Activated CD8-positive, alpha-beta memory T cell treated with anti-CD3 and anti-CD28 coated beads, Interleukin-2, amount 50 U/mL, for 24 hours (primary cell): ENCODE results near the gene CACTIN.

Experiments used
- DNase-seq: peaks from one replicate; pipeline ENCODE4 v3.0.0-alpha.2; 2020; ENCODE audit errors: extremely low read depth

The CACTIN gene

DNA sequence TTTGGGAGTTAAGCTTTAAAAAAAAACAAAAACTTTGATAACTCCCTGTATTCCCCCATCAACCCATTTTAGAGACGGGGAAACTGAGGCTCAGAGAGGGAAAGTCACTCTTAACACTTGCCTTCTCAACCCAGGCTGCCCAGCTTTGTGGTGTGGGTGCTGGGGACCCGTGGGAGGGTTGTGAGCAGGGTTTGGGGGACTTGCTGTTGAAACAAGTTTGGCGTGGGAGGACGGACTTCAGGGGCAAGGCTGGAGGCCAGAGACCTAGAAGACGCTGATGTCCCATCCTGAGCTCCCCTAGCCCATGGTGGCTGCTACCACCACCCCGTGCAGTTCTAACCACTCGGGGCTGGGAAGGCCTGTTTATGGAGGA is 747 bp upstream of the CACTIN start:
- DNase-seq: no peak

DNA sequence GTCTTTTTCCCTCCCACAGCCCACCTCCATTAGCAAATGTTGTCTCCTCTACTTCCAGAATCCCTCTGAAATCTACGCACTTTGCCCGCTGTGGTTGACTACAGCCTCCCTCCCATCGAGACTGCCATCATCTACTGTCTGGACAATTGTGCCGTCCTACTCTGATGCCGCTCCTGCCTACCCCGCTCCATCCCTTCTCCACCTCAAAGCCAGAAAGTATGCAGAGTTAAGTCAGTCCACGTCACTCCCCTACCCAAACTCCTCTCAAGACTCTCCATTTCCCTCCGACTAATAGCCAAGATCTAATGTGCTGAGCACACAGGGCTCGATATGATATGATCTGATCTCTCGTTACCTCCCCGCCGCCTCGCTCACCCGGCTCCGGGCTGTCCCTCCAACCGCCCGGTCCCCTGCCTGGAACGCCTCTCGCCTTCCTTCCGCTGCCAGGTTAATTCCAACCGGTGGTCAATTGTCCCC is 556 bp downstream of the CACTIN start:
- no peak for DNase-seq

DNA sequence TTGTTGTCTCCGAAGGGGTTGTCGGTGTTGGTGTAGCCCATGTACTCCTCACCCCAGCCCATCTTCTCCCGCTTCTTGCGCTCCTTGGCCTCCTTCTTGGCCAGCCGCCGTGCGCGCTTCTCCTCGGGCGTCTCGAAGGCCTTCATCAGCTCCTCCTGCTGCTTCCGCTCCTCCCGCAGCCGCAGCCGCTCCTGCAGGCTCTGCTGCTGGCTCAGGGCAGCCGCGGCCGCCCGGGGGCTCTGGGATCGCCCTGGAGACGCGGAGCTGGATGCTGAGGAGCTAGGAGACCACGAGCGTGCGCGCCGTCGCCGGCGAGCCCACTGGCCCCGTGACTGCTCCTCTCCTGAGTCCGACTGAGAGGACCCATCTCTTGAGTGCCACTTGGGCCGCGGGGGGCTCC is 2.9 kb downstream of the CACTIN start:
- DNase-seq: no peak

DNA sequence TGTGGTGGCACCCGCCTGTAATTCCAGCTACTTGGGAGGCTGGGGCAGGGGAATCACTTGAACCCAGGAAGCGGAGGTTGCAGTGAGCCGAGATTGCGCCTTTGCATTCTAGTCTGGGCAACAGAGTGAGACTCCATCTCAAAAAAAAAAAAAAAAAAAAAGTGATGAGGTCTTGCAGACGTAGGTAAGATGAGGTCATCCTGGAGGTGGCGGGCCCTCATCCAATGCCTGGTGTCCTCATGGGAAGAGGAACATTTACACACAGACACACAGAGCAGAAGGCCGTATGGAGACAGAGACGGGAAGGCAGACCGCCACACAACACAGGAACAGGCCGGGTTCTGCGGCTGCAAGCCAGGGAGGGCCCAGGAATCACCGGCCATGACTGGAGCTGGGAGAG is 4.4 kb downstream of the CACTIN start:
- DNase-seq: no peak

DNA sequence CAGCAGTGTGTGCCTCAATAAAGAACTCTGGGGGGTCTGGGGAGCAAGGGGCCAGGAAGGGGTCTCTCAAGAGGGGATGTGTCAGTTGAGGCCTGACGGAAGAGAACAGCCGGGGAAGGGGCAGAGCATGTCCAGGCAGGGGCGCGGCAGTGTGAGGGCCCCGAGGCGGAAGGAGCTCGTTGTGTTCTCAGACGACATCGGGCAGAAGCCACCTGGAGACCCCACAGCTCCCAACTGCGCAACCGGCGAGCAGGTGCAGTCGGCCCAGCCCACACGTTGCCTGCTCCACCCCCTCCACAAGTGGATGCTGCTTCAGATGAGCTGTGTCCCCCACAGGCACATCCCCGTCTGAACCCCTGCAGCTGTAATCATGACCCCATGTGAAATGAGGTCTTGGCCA is 4.9 kb downstream of the CACTIN start:
- no peak for DNase-seq

DNA sequence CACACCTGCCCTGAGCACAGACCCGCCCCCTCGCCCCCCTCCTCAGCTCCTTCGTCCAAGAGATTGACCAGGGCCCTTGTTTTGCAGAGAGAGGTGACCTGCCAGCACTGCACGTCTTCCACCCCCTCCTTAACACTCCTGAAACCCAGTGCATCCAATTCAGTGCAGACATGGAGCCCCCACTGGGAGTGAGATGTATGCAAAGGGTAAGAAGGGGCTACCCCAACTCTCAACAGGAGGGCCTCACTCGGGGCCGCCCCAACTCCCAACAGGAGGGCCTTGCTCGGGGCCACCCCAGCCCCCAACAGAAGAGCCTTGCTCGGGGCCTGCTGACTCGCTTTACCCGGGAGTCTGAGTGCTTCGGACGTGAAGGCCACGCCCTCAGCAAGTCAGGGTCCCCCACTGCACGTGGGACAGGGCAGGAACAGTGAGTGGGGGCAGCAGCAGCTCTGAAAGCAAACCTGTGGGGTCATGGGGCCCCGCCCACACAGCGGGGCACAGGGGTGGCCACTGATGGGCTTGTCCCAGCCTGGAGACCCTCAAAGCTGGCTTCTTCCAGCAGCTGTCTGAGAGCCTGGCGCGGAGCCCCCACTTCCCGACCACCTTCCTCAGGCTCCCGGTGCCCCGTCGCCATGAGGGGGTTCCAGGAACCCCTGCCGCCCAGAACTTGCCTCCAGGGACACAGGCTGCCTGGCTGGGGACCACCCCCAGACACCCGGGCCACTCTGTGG is 5.6 kb downstream of the CACTIN start:
- no peak for DNase-seq

DNA sequence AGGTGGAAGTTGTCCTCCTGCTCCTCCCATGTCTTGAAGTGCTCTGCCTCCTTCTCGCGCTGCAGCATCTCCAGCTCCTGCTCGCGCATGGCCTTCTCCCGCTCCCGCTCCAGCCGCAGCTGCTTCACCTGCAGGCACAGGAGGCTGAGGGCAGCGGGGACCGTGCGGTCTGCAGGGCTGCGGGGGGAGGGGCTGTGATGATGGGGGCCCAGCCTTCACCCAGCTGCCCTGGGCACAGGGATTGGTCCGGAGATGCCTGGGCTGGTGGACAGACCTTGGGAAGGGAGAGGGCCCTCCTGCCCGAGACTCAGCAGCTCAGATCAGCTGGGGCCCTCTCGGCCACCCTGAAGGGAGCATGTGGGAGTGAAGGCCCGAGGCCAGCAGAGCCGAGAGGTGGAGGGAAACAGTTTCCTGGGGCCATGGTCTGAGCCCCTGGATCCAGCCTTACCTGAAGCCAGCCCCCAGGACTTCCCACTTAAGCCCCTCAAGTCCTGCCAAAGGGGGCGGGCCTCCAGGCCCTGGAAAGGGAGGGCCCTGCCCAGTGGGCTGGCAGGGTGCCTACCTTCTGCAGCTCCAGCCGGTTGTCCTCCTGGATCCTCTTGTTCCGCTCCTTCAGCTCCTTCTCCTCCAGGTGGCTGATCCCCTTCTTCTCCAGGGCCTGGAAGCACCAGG is 6.3 kb downstream of the CACTIN start:
- DNase-seq: no peak

DNA sequence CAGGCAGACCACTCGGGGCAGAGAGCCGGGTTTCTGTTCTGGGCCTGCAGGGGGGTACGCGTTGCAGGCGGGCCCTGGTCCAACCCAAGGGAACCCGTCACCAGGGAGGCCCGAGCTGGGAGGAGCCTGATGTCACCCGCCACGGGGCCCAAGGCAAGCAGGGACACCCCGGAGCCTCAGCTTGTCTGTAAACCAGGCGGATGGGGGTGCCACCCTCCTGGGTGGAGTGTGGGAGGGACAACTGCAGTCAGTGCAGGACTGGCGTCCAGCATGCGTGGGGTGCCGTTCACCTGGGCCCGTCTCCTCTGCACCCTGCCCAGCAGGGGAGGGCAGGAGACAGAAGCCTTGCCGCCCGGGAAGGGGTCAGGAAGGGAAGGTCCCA is 7.0 kb downstream of the CACTIN start:
- DNase-seq: no peak

DNA sequence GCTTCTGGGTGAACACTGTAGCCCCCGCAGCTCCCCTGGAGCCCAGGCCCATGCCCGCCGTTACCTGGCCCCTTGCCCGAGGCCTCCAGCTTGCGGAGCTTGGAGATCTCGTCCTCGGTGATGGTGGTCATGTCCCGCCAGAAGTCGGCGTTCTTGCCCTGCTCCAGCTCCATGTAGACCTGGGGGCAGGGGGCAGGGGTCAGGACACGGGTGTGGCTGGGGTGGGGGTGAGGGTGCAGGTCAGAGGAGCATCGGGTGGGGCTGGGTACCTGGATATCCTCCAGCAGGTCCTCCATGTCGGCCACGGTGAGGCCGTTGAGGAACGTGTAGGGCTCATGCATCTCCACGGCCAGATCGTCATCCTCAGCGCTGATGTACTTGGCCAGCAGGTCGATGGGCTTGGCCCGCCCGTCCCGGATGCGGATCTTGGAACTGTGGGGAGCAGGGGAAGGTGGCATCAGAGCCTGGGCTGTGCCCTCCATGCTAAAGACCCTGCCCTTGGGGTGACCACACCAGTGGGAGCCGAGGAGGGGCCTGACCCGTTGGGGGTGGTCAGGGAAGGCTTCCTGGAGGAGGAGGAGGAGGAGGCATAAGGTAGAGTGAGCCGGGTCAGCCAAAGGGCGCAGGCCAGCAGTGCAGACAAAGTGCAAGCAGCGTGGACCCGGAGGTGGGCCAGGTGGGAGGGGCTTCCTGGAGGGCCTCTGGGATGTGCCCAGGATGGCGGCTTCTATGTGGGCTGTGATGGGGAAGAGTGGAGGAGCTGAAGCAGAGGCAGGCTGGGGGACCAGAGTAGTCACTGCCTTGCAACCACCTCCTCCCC is 7.6 kb downstream of the CACTIN start:
- no peak for DNase-seq

DNA sequence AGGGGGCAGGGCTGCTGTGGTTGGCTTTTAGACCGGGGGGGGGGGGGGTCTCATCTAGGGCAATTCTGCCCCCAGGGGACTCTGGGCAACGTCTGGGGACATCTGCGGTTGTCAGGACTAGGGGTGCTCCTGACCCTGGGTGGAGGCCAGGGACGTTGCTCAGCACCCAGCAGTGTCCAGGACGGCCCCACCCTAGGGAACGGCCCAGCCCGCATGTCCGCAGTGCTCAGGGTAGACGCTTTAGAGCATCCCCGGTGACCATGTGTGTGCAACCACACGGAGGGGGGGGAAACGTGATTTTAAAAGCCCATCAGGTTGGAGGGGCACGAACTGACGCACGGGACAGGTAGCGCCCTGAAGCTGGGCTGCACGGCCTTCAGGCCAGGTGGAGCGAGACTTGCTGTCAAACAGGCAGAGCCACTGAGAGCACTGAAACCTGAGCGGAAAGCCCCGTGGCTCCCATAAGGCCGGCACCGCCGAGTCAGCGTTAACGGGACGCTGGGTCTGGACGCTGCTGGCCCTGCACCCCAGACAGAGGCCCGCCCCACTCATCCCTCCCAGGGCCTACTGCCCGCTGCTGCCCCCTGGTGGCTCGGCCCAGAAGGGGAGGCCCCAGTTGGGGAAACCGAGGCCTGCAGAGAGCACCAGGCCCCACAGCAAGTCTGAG is 8.3 kb downstream of the CACTIN start:
- DNase-seq: no peak

DNA sequence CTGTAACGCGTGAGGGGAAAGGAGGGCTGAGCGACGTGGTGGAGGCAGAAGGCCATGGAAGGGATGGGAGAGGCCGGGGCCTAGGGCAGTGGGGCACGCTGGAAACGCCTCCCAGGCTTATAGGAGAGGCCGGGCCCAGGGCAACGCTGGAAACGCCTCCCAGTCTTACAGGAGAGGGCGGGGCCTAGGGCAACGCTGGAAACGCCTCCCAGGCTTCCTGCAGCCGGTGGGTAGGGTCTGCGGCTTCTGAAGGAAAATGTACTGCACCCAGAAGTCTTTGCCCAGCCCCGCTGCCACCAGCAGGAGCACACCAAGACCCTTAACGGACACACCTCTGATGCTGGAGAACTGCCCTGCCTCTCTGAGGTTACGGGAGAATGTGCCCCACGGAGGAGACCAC is 9.1 kb downstream of the CACTIN start:
- no peak for DNase-seq

DNA sequence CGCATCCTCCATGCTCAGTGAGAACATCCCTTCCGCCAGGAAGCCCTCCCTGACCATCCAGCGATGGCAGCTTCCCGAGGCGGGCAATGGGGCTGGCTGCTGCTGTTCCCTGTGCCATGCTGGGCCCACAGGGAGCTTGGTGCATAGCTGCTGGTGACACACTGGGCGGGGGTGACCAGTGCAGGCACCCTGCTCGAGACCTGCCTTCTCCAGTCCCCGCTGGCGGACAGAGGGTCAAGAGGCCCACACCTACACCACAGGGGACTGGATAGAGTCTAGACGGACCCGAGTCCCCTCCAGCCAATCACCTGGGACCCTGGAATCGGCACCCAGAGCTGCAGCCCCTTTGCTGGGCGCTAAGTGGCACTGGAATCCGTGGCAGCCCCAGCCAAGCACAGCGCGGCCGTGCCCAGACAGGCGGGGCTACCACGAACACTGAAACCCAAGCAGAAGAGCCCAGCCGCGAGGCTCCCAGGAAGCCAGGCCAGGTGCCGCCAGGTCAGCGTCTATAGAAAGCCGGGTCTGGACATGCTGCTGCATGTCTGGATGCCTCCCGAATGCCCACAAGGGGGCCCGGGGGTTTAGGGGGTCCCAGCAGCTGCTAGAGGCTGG is 11.0 kb downstream of the CACTIN start:
- DNase-seq: no peak

DNA sequence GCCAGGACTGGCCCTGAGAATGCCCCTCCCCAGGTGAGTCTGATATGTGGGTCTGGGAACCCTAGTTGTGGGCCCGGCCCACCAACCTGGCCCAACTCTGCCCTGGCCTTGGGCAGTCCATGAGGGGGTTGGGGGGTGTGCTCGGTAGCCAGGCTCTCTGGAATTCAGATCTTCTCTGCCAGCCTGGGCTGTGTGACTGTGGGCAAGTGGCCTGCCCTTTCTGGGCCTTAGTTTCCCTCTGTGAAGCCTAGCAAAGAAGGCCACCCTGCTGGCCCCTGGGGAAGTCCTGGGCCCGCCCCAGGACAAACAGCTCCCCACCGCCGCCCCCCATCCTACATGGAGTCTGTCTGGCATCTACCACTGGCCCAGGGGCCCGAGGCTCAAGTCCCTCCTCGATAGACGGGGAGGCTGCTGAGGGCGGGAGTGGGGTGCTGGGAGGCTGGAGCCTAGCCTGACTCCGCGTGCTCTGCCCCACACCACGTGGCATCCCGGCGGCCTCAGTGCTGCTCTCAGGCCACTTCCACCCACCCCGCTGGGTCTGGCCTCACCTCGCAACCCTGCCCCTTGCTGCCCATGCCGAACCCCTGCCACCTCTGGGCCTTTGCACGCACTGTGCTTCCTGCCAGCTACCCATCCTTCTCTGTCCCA is 11.6 kb downstream of the CACTIN start:
- DNase-seq: no peak

DNA sequence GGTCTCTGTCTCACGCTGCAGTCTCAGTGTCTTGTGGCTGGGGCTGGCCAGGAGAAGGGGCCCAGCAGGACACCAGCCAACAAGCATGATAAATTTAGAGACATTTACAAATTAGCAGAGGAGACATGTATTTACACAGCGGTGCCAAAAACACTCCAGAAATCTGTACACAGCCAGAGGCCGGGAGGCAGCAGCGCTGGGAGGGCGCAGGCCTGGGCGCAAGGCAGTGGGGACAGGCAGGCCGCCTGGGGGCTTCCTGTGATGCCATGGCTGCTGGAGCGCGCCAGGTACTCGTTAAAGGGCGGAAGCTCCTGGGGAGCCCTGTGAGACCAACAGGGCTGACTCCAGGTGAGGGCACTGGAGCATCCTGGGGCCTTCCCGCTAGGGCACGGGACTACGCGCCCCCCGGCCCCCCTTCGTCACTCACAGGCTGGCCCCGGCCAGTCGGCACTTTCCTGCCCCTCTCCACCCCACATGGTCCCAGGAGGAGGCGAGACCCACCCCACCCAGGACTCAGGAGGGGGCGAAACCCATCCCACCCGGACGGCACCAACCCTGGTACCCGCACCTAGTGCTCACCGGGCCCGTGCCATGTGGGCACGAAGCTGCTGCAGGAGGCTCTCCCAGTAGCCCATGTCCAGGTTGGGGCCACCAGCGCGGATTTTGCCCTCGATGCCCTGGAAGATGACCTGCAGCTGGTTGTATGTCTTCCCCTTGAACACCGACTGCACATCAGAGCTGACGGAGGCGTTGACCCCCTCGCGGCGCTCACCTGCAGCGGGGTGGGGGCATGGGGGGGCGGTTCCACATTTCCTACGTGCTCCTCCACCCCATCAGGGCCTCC is 12.6 kb downstream of the CACTIN start:
- DNase-seq: no peak

DNA sequence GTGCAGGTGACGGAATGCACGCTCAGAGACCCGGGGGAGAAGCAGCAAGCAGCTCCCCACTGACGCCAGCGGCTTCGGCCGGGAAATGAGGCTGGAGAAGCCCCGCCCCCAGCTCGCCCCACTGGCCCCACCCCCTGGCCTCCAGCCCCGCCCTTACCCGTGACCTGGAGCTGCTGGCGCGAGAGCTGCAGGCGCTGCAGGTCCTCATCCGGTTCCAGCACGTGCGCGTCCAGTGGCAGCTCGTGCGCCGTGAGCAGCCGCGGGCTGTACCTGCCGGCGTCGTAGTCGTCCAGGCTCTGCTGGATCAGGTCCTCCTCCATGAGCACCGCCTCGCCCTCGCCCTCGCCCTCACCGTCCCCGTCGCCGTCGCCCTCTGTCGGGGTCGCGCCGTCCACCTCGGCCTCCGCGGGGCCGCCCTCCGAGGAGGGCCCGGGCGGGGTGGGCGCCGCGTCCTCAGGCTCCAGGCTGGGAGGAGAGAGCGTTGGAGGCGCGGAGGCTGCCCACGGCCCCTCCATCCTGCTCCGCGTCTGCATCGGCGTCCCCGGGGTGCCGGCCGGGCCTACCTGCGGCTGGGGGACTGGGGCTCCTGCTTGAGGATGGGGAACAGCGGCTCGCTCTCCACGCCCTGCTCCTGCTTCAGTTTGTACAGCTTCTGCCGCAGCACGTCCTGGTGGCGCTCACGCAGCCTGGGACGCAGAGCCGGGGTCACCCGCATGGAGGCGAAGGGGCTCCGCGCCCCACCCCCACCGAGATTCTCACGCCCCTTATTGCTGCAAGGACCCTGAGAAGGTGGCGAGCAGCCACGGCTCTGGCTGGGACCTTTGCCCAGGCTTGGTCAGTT is 13.5 kb downstream of the CACTIN start:
- DNase-seq: no peak

DNA sequence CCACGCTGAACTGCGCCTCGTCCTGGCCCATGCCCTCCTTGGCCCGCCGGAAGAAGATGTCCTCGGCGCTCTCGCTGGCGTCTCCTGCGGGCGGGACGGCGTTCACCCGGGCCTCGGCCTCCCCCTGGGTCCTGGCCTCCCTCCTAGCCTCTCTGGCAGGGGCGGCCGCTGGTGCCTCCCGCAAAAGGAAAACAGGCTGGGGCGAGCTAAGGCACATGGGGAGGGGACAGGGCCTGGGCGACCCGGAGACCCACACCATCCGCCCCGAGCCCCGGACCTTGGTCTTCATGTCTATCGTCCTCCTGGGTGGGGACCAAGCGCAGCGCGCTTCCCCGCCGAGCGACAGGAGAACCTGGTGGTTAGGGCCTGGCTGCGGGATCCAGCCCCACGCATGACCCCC is 14.3 kb downstream of the CACTIN start:
- DNase-seq: no peak

DNA sequence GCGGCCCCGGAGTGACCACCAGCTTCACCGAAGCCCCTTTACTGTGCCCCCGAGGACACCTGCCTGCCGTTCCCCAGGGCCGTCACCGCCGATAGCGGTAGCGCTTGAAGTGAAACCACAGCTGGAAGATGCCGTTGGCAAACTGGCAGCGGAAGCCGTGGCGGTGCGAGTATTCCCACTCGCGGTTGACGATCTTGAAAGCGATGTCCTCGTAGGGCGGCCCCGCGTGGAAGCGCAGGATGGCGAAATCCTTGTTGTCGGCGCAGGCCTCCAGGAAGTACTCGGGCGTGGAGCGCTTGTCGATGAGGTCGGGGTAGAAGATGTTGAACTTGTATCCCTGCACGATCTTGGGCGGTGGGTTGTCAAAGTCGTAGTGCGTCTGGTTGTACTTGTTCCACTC is 14.7 kb downstream of the CACTIN start:
- DNase-seq: no peak

DNA sequence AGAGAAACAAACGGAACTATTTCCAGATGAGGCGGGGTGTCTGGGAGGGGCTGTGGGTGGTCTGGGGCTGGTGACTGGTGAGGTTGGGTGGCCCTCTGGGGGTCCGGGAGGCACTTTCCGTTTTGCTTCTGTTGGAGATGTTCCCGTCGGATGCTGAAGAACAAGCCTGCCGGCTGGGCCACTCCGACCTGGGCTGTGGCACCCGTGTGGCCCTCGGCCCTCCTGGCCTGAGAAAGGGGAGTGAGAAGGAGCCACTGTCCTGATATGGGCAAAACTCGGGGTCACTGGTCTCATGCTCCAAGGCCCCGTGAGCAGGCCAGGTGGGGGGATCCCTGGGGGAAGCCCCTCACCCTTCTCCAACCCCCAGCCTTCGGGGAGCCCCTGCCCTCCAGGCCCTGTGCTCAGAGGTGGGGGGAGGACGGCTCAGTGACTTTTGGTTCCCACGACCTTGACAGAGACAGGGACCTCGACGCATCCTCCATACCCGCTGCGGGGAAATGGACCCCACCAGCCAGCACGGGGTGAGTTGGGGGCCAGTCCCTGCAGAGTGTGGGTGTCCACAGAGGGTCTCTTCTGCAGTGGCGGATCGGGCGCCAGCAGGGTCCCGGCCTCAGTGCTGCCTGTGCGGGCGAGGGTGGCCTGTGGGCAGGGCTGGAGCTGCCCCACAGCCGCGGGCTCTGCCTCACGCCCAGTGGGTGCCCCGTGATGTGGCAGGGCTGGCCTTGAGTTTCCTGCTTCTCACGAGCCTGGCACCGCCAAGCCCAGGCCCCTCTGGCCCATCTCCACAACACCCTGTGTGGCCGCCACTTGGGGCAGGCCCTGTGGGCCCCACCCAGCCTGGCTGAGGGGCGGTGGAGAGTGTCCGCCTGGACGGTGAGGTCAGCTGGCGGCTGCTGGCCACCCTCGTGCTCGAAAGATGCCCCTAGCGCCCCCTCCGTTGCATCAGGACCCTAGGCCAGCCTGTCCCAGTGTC is 15.6 kb downstream of the CACTIN start:
- no peak for DNase-seq
